Testis (tissue), 2 donors: ENCODE measurements around the gene TRMT10C.

ENCODE experiments used
- CTCF ChIP-seq, 3 experiments: fragments of 450-650 bp in 2 of 3; fragments of 200-600 bp in 1 of 3; sonication (generic) in 1 of 3; IDR thresholded peaks; one replicate each; pipeline ENCODE4 v1.5.1; 2016 to 2019; ENCODE audit warnings: antibody characterized with exemption in 3 of 3, mild to moderate bottlenecking in 2 of 3, moderate library complexity in 1 of 3
- POLR2A ChIP-seq: fragments of 450-650 bp; IDR thresholded peaks from one replicate; pipeline ENCODE4 v1.6.1; 2017; ENCODE audit warnings: antibody characterized with exemption, mild to moderate bottlenecking, moderate library complexity

GRCh38 chr3:101548527-101549105 is 13.1 kb upstream of the TRMT10C start:
- no peak for TF ChIP-seq CTCF (IDR thresholded peaks at IDR 0.05)
- TF ChIP-seq POLR2A = no peak
